Measurements from ENCODE around the gene ARGLU1.

DNA sequence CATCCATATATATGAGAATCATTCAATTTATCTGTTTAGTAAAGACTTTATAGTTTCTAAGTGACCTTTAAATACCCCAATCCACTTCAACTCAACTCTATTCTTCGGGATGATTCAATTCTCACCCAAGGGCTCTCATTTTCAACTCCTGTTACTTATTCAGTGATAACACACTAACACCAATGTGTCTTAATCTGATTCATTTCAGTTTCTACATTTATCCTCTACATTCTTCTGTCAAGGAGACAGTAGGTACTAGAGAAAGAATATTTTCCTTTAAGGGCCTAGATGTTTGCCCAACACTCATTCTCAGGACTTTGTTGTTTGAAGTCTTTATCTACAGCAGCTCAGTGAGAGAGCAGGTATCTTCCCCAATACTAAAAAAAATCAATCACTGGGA lies 7.1 kb downstream of the ARGLU1 start:
- TF ChIP-seq POLR2A (IDR thresholded peaks at IDR 0.05), result no peak
- TF ChIP-seq, protein P1, sequence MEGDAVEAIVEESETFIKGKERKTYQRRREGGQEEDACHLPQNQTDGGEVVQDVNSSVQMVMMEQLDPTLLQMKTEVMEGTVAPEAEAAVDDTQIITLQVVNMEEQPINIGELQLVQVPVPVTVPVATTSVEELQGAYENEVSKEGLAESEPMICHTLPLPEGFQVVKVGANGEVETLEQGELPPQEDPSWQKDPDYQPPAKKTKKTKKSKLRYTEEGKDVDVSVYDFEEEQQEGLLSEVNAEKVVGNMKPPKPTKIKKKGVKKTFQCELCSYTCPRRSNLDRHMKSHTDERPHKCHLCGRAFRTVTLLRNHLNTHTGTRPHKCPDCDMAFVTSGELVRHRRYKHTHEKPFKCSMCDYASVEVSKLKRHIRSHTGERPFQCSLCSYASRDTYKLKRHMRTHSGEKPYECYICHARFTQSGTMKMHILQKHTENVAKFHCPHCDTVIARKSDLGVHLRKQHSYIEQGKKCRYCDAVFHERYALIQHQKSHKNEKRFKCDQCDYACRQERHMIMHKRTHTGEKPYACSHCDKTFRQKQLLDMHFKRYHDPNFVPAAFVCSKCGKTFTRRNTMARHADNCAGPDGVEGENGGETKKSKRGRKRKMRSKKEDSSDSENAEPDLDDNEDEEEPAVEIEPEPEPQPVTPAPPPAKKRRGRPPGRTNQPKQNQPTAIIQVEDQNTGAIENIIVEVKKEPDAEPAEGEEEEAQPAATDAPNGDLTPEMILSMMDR (IDR thresholded peaks at IDR 0.05 in 4 of 5, conservative IDR thresholded peaks at IDR 0.05 in 1 of 5), result no peak

Data from gastrocnemius medialis (tissue), 4 donors.